A673 (cell line): ENCODE results near the gene DPY30.

Experiments
- EZH2 ChIP-seq: fragments of 200-600 bp; sonication (generic); IDR thresholded peaks from 2 replicates; pipeline ENCODE4 v1.6.1; 2017; ENCODE audit warnings: borderline replicate concordance, low read depth, mild to moderate bottlenecking, mixed read lengths, antibody characterized with exemption, low read length; ENCODE audit not compliant: poor library complexity, severe bottlenecking
- TF ChIP-seq, protein P1 (sequence below): fragments of 300-800, 200-600 bp; sonication (generic); conservative IDR thresholded peaks from 2 replicates; pipeline ENCODE4 v1.5.1; 2017; ENCODE audit warnings: low read depth, mild to moderate bottlenecking, antibody characterized with exemption, low read length, moderate library complexity, mixed read lengths

DNA sequence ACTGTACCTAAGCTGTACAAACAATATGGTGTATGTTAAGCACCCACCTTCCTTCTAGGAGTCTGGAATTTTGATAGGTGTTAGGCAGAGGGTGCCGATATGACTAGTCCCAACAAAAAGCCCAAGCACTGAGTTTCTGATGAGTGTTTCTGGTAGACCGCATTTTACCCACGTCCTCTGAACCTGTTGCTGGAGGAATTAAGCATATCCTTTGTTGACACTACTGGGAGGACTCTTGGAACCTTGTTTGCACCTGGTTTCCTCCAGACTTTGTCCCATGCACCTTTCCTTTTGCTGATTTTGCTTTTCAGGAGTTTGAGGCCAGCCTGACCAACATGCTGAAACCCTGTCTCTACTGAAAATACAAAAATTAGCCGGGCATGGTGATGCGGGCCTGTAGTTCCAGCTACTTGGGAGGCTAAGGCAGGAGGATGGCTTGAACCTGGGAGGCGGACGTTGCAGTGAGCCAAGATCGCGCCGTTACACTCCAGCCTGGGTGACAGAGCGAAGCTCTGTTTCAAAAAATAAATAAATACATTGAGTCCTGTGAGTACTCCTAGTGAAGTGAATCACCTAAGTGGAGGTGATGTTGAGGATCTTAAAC, 12.3 kb upstream of the DPY30 start:
- no peak for TF ChIP-seq EZH2
- TF ChIP-seq, protein P1, sequence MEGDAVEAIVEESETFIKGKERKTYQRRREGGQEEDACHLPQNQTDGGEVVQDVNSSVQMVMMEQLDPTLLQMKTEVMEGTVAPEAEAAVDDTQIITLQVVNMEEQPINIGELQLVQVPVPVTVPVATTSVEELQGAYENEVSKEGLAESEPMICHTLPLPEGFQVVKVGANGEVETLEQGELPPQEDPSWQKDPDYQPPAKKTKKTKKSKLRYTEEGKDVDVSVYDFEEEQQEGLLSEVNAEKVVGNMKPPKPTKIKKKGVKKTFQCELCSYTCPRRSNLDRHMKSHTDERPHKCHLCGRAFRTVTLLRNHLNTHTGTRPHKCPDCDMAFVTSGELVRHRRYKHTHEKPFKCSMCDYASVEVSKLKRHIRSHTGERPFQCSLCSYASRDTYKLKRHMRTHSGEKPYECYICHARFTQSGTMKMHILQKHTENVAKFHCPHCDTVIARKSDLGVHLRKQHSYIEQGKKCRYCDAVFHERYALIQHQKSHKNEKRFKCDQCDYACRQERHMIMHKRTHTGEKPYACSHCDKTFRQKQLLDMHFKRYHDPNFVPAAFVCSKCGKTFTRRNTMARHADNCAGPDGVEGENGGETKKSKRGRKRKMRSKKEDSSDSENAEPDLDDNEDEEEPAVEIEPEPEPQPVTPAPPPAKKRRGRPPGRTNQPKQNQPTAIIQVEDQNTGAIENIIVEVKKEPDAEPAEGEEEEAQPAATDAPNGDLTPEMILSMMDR: no peak
